Measurements from ENCODE around the gene JMJD8. TPM values are rescaled to one million over a fixed set of nuclear protein-coding genes. Genes with fewer than 3 reads are reported as not detected.

JMJD8 gene
- total RNA-seq, 4 donors from 2014 or later = 72.8 to 156 (median 124) TPM

DNA sequence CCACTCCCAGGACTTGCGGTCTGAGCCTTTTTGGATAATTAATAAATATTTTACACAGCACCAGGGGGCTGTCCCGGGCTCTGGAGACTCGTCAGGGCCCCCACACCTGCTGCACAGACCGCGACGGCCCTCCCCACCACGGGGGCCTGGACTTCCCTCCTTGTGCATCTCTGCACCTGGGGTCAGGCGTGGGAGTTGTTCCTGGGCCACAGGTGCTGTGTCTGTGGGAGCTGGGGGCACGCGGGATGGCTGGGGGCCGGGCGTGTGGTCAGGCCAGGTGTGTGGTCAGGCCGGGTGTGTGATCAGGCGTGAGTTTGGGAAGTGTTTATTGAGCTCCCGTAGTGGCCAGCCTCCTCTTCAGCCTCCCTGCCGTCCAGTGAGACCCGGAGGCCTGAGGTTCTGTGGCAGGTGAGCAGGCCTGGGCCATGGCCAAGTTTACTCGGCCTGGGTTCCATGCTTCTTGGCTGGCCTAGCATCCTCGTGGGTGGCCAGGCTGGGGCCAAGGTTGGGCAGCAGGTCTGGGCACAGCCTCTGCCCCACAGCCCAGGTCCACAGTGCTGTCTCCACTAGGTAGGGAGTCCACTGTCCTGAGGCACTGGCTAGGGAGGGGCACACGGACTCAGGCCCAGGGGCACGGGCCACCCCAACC lies 5.8 kb downstream of the JMJD8 start:
- H3K4me3 ChIP-seq (replicated peaks in 1 of 3) = no peak overlapping the region
- 86 to 90% methylated on average over 13 to 18 of the region's 21 CpGs for WGBS, 2 donors
- peaks cover 14 to 17% of the 10 kb centered on the region in 2 donors for H3K36me3 ChIP-seq
- H3K27me3 ChIP-seq = no peaks in the 10 kb centered on the region
- H3K9me3 ChIP-seq = no peaks in the 10 kb centered on the region
- no peak for TF ChIP-seq POLR2A (IDR thresholded peaks at IDR 0.05)
- TF ChIP-seq, protein P1, sequence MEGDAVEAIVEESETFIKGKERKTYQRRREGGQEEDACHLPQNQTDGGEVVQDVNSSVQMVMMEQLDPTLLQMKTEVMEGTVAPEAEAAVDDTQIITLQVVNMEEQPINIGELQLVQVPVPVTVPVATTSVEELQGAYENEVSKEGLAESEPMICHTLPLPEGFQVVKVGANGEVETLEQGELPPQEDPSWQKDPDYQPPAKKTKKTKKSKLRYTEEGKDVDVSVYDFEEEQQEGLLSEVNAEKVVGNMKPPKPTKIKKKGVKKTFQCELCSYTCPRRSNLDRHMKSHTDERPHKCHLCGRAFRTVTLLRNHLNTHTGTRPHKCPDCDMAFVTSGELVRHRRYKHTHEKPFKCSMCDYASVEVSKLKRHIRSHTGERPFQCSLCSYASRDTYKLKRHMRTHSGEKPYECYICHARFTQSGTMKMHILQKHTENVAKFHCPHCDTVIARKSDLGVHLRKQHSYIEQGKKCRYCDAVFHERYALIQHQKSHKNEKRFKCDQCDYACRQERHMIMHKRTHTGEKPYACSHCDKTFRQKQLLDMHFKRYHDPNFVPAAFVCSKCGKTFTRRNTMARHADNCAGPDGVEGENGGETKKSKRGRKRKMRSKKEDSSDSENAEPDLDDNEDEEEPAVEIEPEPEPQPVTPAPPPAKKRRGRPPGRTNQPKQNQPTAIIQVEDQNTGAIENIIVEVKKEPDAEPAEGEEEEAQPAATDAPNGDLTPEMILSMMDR (IDR thresholded peaks at IDR 0.05) = no peak
- H3K27ac ChIP-seq = no peak overlapping the region
- intact Hi-C loops (cut with DNase I) = no loop called here
- peaks cover 23 to 45% of the 10 kb centered on the region in 2 donors for H3K4me1 ChIP-seq
- no peak for DNase-seq

DNA sequence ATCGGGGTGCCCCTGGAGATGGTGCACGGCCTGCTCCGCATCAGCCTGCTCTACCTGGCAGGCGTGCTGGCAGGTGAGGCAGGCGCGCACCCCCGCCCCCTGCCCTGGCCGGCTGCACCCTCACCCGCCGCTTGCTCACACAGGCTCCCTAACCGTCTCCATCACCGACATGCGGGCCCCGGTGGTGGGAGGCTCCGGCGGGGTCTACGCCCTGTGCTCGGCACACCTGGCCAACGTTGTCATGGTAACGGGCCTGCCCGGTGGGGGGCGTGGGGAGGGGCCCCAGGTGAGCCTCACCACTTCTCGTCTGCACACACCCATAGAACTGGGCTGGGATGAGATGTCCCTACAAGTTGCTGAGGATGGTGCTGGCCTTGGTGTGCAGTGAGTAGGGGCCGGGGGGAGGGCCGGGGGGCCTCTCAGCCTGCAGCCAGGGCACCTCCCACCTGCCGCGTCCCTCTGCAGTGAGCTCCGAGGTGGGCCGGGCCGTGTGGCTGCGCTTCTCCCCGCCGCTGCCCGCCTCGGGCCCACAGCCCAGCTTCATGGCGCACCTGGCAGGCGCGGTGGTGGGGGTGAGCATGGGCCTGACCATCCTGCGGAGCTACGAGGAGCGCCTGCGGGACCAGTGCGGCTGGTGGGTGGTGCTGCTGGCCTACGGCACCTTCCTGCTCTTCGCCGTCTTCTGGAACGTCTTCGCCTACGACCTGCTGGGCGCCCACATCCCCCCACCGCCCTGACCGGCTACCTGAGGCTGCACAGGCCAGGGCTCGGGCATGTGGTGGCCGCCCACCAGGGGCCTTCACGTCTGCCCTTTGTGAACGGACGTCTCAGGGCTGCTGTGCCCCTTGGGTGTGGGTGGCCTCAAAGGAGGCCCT lies 6.6 kb downstream of the JMJD8 start:
- intact Hi-C loops (cut with DNase I) = no loop called here

GRCh38 chr16:676913-677312 lies 7.2 kb downstream of the JMJD8 start:
- Histone ChIP-seq H3K27ac (no peak overlapping the region), H3K27me3 (no peaks in the 10 kb centered on the region), H3K9me3 (no peaks in the 10 kb centered on the region), H3K36me3 (peaks cover 17 to 20% of the 10 kb centered on the region in 2 donors), H3K4me3 (replicated peaks in 1 of 3) (no peak overlapping the region), H3K4me1 (peaks cover 21 to 31% of the 10 kb centered on the region in 2 donors)
- TF ChIP-seq POLR2A (IDR thresholded peaks at IDR 0.05) = no peak
- TF ChIP-seq, protein P1 (IDR thresholded peaks at IDR 0.05) = no peak
- 48 to 69% methylated on average over 12 to 14 of the region's 23 CpGs for WGBS, 2 donors
- no peak for DNase-seq
- intact Hi-C loops (cut with DNase I) = no loop called here

More for the DNA sequence above, 6.6 kb downstream of the JMJD8 start:
- WGBS, 2 donors = 59 to 81% methylated on average over 19 to 24 of the region's 57 CpGs
- Histone ChIP-seq H3K4me1 (peaks cover 21 to 37% of the 10 kb centered on the region in 2 donors), H3K36me3 (peaks cover 17 to 20% of the 10 kb centered on the region in 2 donors), H3K27me3 (no peaks in the 10 kb centered on the region), H3K9me3 (no peaks in the 10 kb centered on the region), H3K27ac (no peak overlapping the region), H3K4me3 (replicated peaks in 1 of 3) (no peak overlapping the region)
- TF ChIP-seq POLR2A (IDR thresholded peaks at IDR 0.05) = no peak
- TF ChIP-seq, protein P1 (IDR thresholded peaks at IDR 0.05) = no peak
- no peak for DNase-seq

DNA sequence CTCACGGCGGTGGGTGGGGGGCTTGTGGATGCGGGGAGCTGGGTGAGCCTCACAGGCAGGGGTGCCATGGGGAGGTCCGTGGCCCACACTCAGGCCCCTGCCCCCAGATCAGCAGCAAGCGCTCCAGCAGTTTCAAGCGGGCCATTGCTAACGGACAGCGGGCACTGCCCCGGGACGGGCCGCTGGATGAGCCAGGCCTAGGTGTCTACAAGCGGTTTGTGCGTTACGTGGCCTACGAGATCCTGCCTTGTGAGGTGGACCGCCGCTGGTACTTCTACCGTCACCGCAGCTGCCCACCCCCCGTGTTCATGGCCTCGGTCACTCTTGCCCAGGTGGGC lies 7.6 kb downstream of the JMJD8 start:
- Histone ChIP-seq H3K9me3 (no peaks in the 10 kb centered on the region), H3K27ac (no peak overlapping the region), H3K4me3 (replicated peaks in 1 of 3) (no peak overlapping the region), H3K36me3 (peaks cover 14 to 21% of the 10 kb centered on the region in 2 donors), H3K4me1 (peaks cover 20 to 27% of the 10 kb centered on the region in 2 donors), H3K27me3 (no peaks in the 10 kb centered on the region)
- intact Hi-C loops (cut with DNase I) = no loop called here
- 85% methylated on average over 10 of the region's 21 CpGs; no CpG with 5 or more reads in 1 of the 2 donors for WGBS, 2 donors
- TF ChIP-seq POLR2A (IDR thresholded peaks at IDR 0.05) = no peak
- TF ChIP-seq, protein P1 (IDR thresholded peaks at IDR 0.05) = no peak
- no peak for DNase-seq

Measured in thyroid gland (tissue), 4 donors.